HEK293 (cell line): ENCODE measurements around the gene AP3B1.
A peak's percentile ranks its signal among the peaks of the same experiment; 100 is the strongest.

Source experiments
- CTCF ChIA-PET: fragments of 350-600 bp; formaldehyde crosslinking; extraction: SDS; loops from one replicate; lab custom pipeline; 2021; ENCODE audit warnings: antibody characterized with exemption; lab: Yijun Ruan, JAX
- POLR2A ChIA-PET: fragments of 300-600 bp; formaldehyde crosslinking; extraction: SDS; loops from one replicate; lab custom pipeline; 2020; ENCODE audit warnings: antibody characterized with exemption, inconsistent platforms; lab: Yijun Ruan, JAX
- H3K27ac ChIP-seq: fragments of 200-500 bp; sonication (Bioruptor generic); 2 replicates; pipeline ENCODE4 v1.5.1; 2014; ENCODE audit warnings: low read depth, low read length, control low read depth, inconsistent platforms; ENCODE audit errors: extremely low read depth
- H3K36me3 ChIP-seq, 2 experiments: fragments of 200-500 bp in 1 of 2; sonication (Bioruptor generic) in 1 of 2; 1 replicate in 1 of 2; 2 replicates in 1 of 2; pipeline ENCODE4 v1.5.1; 2014 to 2017; ENCODE audit warnings: inconsistent platforms in 2 of 2, low read length in 2 of 2; ENCODE audit not compliant: control insufficient read depth in 2 of 2, insufficient read depth in 1 of 2
- H3K4me1 ChIP-seq: fragments of 200-500 bp; sonication (Bioruptor generic); 2 replicates; pipeline ENCODE4 v1.5.1; 2014; ENCODE audit warnings: mild to moderate bottlenecking, low read length, inconsistent platforms; ENCODE audit not compliant: control insufficient read depth, insufficient read depth
- H3K4me3 ChIP-seq: 2 replicates; pipeline ENCODE4 v1.5.1; 2011; ENCODE audit warnings: low read depth, mild to moderate bottlenecking, control low read depth, low read length, moderate library complexity
- H3K9me3 ChIP-seq: fragments of 200-500 bp; sonication (Bioruptor generic); 2 replicates; pipeline ENCODE4 v1.5.1; 2014; ENCODE audit warnings: low read depth, low read length, inconsistent platforms; ENCODE audit not compliant: control insufficient read depth, insufficient read depth
- GLI2 ChIP-seq: fragments of 450-650 bp; formaldehyde crosslinking; IDR thresholded peaks from 2 replicates; pipeline ENCODE4; 2017; ENCODE audit warnings: missing biosample characterization, missing genetic modification characterization, low read depth, borderline replicate concordance
- SCRT1 ChIP-seq: fragments of 450-650 bp; formaldehyde crosslinking; IDR thresholded peaks from 2 replicates; pipeline ENCODE4 v1.5.1; 2016; ENCODE audit warnings: missing biosample characterization, missing genetic modification characterization, borderline replicate concordance
- SP7 ChIP-seq: fragments of 450-650 bp; formaldehyde crosslinking; IDR thresholded peaks from 2 replicates; pipeline ENCODE4 v1.5.1; 2016; ENCODE audit warnings: missing biosample characterization, missing genetic modification characterization
- ZEB2 ChIP-seq: fragments of 450-650 bp; formaldehyde crosslinking; IDR thresholded peaks from 2 replicates; pipeline ENCODE4 v1.5.1; 2016; ENCODE audit warnings: missing biosample characterization, missing genetic modification characterization
- ZNF184 ChIP-seq: fragments of 450-650 bp; IDR thresholded peaks from 2 replicates; pipeline ENCODE4 v1.5.1; 2018; ENCODE audit warnings: missing biosample characterization, mild to moderate bottlenecking, missing genetic modification characterization
- ZNF311 ChIP-seq: fragments of 450-650 bp; formaldehyde crosslinking; IDR thresholded peaks from 2 replicates; pipeline ENCODE4 v1.5.1; 2017; ENCODE audit warnings: missing biosample characterization, missing genetic modification characterization, borderline replicate concordance
- ZNF324 ChIP-seq: fragments of 450-650 bp; formaldehyde crosslinking; IDR thresholded peaks from 2 replicates; pipeline ENCODE4 v1.5.1; 2016; ENCODE audit warnings: missing biosample characterization, missing genetic modification characterization
- ZNF521 ChIP-seq: fragments of 450-650 bp; formaldehyde crosslinking; IDR thresholded peaks from 2 replicates; pipeline ENCODE4 v1.5.1; 2017; ENCODE audit warnings: missing biosample characterization, mild to moderate bottlenecking, missing genetic modification characterization
- ZNF548 ChIP-seq: fragments of 450-650 bp; formaldehyde crosslinking; IDR thresholded peaks from 2 replicates; pipeline ENCODE4 v1.5.1; 2016; ENCODE audit warnings: missing biosample characterization, missing genetic modification characterization
- ZNF600 ChIP-seq: fragments of 450-650 bp; formaldehyde crosslinking; IDR thresholded peaks from 2 replicates; pipeline ENCODE4 v1.5.1; 2016; ENCODE audit warnings: missing biosample characterization, missing genetic modification characterization
- ZNF624 ChIP-seq: fragments of 450-650 bp; formaldehyde crosslinking; IDR thresholded peaks from 2 replicates; pipeline ENCODE4 v1.5.1; 2017; ENCODE audit warnings: missing biosample characterization, missing genetic modification characterization
- TF ChIP-seq, protein P1 (sequence below): fragments of 450-650 bp; formaldehyde crosslinking; IDR thresholded peaks from 2 replicates; pipeline ENCODE4 v1.5.1; 2016; ENCODE audit warnings: missing biosample characterization, missing genetic modification characterization
- TF ChIP-seq, protein P2 (sequence below): fragments of 450-650 bp; formaldehyde crosslinking; IDR thresholded peaks from 2 replicates; pipeline ENCODE4 v1.5.1; 2016; ENCODE audit warnings: missing biosample characterization, missing genetic modification characterization
- TF ChIP-seq, protein P3 (sequence below): fragments of 450-650 bp; formaldehyde crosslinking; IDR thresholded peaks from 2 replicates; pipeline ENCODE4 v1.5.1; 2016; ENCODE audit warnings: missing biosample characterization, missing genetic modification characterization
- TF ChIP-seq, protein P4 (sequence below): fragments of 450-650 bp; formaldehyde crosslinking; IDR thresholded peaks from 2 replicates; pipeline ENCODE4 v1.5.1; 2016; ENCODE audit warnings: missing biosample characterization, missing genetic modification characterization
- TF ChIP-seq, protein P5 (sequence below): fragments of 450-650 bp; formaldehyde crosslinking; IDR thresholded peaks from 2 replicates; pipeline ENCODE4 v1.5.1; 2016; ENCODE audit warnings: missing biosample characterization, missing genetic modification characterization
- TF ChIP-seq, protein P6 (sequence below): fragments of 450-650 bp; formaldehyde crosslinking; IDR thresholded peaks from 2 replicates; pipeline ENCODE4; 2016; ENCODE audit warnings: missing biosample characterization, missing genetic modification characterization
- TF ChIP-seq, protein P7 (sequence below): fragments of 450-650 bp; formaldehyde crosslinking; IDR thresholded peaks from 2 replicates; pipeline ENCODE4 v1.5.1; 2017; ENCODE audit warnings: missing biosample characterization, mild to moderate bottlenecking, missing genetic modification characterization, moderate library complexity

AP3B1 gene

DNA sequence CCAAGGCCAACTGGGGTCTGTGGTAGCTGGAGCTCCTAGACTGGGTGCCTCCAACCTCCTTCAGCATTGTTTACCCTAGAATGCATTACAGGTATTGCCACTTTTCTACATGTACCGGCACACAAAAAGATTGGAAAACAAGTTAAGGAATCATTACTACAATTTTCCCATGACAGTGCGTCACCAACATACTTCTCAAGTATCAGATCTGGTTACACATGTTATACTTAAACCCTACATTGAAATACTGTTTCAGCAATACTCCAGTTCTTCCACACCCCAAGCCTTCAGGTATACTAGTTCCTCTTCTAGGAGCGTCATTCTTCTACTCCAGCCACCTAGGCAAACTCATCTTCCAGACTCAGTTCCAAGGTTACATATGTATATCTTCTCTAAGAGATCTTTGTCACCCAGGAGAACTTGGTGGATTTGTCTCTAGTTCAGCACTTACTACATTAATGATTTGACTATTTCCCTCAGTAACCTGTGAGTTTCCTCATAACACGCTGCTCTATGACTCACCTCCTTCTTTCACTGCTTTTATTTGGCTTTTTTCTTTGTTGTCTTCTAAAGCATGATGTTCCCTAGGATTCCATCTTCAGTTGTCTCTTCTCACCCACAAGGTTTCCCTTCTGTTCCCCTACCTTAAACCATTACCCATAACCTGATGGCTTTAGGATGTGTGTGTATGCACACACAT lies 217.0 kb downstream of the AP3B1 start:
- POLR2A ChIA-PET = no interaction called here
- no peaks in the 10 kb centered on the region for H3K9me3 ChIP-seq
- CTCF ChIA-PET = no interaction called here
- H3K4me3 ChIP-seq = no peak overlapping the region
- no peak for TF ChIP-seq ZNF184 (tag by site-specific recombination)
- TF ChIP-seq, protein P1, sequence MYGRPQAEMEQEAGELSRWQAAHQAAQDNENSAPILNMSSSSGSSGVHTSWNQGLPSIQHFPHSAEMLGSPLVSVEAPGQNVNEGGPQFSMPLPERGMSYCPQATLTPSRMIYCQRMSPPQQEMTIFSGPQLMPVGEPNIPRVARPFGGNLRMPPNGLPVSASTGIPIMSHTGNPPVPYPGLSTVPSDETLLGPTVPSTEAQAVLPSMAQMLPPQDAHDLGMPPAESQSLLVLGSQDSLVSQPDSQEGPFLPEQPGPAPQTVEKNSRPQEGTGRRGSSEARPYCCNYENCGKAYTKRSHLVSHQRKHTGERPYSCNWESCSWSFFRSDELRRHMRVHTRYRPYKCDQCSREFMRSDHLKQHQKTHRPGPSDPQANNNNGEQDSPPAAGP (tag by site-specific recombination) = no peak
- TF ChIP-seq, protein P2, sequence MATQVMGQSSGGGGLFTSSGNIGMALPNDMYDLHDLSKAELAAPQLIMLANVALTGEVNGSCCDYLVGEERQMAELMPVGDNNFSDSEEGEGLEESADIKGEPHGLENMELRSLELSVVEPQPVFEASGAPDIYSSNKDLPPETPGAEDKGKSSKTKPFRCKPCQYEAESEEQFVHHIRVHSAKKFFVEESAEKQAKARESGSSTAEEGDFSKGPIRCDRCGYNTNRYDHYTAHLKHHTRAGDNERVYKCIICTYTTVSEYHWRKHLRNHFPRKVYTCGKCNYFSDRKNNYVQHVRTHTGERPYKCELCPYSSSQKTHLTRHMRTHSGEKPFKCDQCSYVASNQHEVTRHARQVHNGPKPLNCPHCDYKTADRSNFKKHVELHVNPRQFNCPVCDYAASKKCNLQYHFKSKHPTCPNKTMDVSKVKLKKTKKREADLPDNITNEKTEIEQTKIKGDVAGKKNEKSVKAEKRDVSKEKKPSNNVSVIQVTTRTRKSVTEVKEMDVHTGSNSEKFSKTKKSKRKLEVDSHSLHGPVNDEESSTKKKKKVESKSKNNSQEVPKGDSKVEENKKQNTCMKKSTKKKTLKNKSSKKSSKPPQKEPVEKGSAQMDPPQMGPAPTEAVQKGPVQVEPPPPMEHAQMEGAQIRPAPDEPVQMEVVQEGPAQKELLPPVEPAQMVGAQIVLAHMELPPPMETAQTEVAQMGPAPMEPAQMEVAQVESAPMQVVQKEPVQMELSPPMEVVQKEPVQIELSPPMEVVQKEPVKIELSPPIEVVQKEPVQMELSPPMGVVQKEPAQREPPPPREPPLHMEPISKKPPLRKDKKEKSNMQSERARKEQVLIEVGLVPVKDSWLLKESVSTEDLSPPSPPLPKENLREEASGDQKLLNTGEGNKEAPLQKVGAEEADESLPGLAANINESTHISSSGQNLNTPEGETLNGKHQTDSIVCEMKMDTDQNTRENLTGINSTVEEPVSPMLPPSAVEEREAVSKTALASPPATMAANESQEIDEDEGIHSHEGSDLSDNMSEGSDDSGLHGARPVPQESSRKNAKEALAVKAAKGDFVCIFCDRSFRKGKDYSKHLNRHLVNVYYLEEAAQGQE (tag by site-specific recombination) = no peak
- TF ChIP-seq ZNF521 (tag by site-specific recombination) = no peak
- TF ChIP-seq, protein P3, sequence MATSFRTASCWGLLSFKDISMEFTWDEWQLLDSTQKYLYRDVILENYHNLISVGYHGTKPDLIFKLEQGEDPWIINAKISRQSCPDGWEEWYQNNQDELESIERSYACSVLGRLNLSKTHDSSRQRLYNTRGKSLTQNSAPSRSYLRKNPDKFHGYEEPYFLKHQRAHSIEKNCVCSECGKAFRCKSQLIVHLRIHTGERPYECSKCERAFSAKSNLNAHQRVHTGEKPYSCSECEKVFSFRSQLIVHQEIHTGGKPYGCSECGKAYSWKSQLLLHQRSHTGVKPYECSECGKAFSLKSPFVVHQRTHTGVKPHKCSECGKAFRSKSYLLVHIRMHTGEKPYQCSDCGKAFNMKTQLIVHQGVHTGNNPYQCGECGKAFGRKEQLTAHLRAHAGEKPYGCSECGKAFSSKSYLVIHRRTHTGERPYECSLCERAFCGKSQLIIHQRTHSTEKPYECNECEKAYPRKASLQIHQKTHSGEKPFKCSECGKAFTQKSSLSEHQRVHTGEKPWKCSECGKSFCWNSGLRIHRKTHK (tag by site-specific recombination) = no peak
- no peak for TF ChIP-seq ZNF324 (tag by site-specific recombination)
- no peak for TF ChIP-seq ZNF548 (tag by site-specific recombination)
- no peak for TF ChIP-seq ZEB2
- TF ChIP-seq ZNF311 (tag by site-specific recombination) = no peak
- TF ChIP-seq, protein P4, sequence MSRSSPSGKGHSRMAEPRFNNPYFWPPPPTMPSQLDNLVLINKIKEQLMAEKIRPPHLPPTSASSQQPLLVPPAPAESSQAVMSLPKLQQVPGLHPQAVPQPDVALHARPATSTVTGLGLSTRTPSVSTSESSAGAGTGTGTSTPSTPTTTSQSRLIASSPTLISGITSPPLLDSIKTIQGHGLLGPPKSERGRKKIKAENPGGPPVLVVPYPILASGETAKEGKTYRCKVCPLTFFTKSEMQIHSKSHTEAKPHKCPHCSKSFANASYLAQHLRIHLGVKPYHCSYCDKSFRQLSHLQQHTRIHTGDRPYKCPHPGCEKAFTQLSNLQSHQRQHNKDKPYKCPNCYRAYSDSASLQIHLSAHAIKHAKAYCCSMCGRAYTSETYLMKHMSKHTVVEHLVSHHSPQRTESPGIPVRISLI (tag by site-specific recombination) = no peak
- TF ChIP-seq ZNF600 = no peak
- TF ChIP-seq GLI2 (tag by site-specific recombination) = no peak
- TF ChIP-seq SCRT1 (tag by site-specific recombination) = no peak
- TF ChIP-seq, protein P5, sequence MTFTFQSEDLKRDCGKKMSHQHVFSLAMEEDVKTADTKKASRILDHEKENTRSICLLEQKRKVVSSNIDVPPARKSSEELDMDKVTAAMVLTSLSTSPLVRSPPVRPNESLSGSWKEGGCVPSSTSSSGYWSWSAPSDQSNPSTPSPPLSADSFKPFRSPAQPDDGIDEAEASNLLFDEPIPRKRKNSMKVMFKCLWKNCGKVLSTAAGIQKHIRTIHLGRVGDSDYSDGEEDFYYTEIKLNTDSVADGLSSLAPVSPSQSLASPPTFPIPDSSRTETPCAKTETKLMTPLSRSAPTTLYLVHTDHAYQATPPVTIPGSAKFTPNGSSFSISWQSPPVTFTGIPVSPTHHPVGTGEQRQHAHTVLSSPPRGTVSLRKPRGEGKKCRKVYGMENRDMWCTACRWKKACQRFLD (tag by site-specific recombination) = no peak
- TF ChIP-seq, protein P6, sequence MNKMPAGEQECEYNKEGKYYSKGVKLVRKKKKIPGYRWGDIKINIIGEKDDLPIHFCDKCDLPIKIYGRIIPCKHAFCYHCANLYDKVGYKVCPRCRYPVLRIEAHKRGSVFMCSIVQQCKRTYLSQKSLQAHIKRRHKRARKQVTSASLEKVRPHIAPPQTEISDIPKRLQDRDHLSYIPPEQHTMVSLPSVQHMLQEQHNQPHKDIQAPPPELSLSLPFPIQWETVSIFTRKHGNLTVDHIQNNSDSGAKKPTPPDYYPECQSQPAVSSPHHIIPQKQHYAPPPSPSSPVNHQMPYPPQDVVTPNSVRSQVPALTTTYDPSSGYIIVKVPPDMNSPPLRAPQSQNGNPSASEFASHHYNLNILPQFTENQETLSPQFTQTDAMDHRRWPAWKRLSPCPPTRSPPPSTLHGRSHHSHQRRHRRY = no peak
- H3K4me1 ChIP-seq = no peaks in the 10 kb centered on the region
- no peak overlapping the region for H3K27ac ChIP-seq
- H3K36me3 ChIP-seq = no peaks in the 10 kb centered on the region

DNA sequence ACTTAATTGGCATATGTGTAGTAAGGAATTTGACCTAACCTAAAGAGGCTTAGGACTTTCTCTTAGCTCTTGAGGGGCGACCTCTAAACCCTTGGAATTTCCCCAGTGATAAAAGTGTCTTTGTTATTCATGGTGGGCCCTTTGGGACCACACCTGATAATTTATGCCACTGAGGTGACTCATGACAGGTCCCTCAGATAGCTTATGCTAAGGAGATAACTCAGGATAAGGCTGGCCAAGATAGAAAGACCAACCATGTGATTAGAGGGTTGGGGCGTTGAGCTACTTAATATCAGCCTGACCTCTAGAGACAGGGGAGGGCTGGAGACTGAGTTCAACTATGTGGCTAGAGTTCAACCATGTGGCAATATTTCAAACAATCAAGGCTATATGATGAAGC lies 218.1 kb downstream of the AP3B1 start:
- CTCF ChIA-PET = no interaction called here

More for the DNA sequence above, 218.1 kb downstream of the AP3B1 start:
- POLR2A ChIA-PET = no interaction called here
- no peak overlapping the region for H3K4me3 ChIP-seq
- H3K36me3 ChIP-seq = no peaks in the 10 kb centered on the region
- no peak overlapping the region for H3K27ac ChIP-seq
- no peaks in the 10 kb centered on the region for H3K4me1 ChIP-seq
- TF ChIP-seq ZNF624 (tag by site-specific recombination) (no peak), SP7 (tag by site-specific recombination) (0 out of 2 replicates have a peak, but pooled peaks have one; percentile 42)
- TF ChIP-seq, protein P7, sequence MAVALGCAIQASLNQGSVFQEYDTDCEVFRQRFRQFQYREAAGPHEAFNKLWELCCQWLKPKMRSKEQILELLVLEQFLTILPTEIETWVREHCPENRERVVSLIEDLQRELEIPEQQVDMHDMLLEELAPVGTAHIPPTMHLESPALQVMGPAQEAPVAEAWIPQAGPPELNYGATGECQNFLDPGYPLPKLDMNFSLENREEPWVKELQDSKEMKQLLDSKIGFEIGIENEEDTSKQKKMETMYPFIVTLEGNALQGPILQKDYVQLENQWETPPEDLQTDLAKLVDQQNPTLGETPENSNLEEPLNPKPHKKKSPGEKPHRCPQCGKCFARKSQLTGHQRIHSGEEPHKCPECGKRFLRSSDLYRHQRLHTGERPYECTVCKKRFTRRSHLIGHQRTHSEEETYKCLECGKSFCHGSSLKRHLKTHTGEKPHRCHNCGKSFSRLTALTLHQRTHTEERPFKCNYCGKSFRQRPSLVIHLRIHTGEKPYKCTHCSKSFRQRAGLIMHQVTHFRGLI (tag by site-specific recombination) = peak; percentile 93
- no peaks in the 10 kb centered on the region for H3K9me3 ChIP-seq
